HG03045 (cell line): ENCODE measurements around the gene DIDO1.
"Not testable (repeated sequence)": the region's sequence is repeated elsewhere in the genome, so short reads cannot be mapped to it uniquely, and the experiment has no call there.

Source experiments
- ATAC-seq: cut with Tn5 transposase; IDR thresholded peaks from one replicate; pipeline ENCODE4 v1.9.1; 2021; ENCODE audit warnings: mild to moderate bottlenecking, moderate library complexity; ENCODE audit not compliant: unreplicated experiment

Gene DIDO1

GRCh38 chr20:62880935-62881661 lies 45.2 kb downstream of the DIDO1 start:
- no peak for ATAC-seq

- no peak for ATAC-seq
These were observed 46.0 kb downstream of the DIDO1 start for GRCh38 chr20:62880147-62880934.

- ATAC-seq = no peak
These were observed 46.8 kb downstream of the DIDO1 start for GRCh38 chr20:62879275-62880146.

- no peak for ATAC-seq
These were observed 47.9 kb downstream of the DIDO1 start for GRCh38 chr20:62878244-62879038.

GRCh38 chr20:62876902-62877816 lies 49.1 kb downstream of the DIDO1 start:
- ATAC-seq = no peak

GRCh38 chr20:62876501-62876901 lies 49.8 kb downstream of the DIDO1 start:
- no peak for ATAC-seq

GRCh38 chr20:62875419-62876361 lies 50.6 kb downstream of the DIDO1 start:
- ATAC-seq = no peak

- ATAC-seq = no peak
These were observed 51.4 kb downstream of the DIDO1 start for GRCh38 chr20:62874964-62875344.

- not testable (repeated sequence) for ATAC-seq
These were observed 52.6 kb downstream of the DIDO1 start for GRCh38 chr20:62873681-62874031.

- ATAC-seq = no peak
These were observed 53.0 kb downstream of the DIDO1 start for GRCh38 chr20:62873280-62873679.

- ATAC-seq = no peak
These were observed 53.4 kb downstream of the DIDO1 start for GRCh38 chr20:62872862-62873261.

GRCh38 chr20:62872184-62872847 lies 54.0 kb downstream of the DIDO1 start:
- ATAC-seq = no peak

- no peak for ATAC-seq
These were observed 62.1 kb downstream of the DIDO1 start for GRCh38 chr20:62864207-62864606.

GRCh38 chr20:62861726-62862336 lies 64.5 kb downstream of the DIDO1 start, which contains the start of gene TCFL5:
Gene TCFL5, minus strand, starts transcription at chr20:62861822. Its CDS starts 152 bp downstream, at chr20:62861670.
- ATAC-seq = peak; percentile 60

GRCh38 chr20:62860924-62861691 lies 65.2 kb downstream of the DIDO1 start:
- peak; percentile 27 for ATAC-seq

GRCh38 chr20:62860391-62860923 lies 65.8 kb downstream of the DIDO1 start:
- no peak for ATAC-seq
